Keratinocyte (primary cell): ENCODE measurements around the gene CHID1. TPM values are rescaled to one million over a fixed set of nuclear protein-coding genes. Genes with fewer than 3 reads are reported as not detected.

ENCODE experiments used
- DNase-seq: peaks from one replicate; pipeline ENCODE4 v3.0.0-alpha.2; 2011; ENCODE audit warnings: low read depth, missing footprints, low spot score
- FAIRE-seq: peaks from 2 replicates; lab custom pipeline; 2011; peaks lifted over from hg19 to GRCh38; lab: Jason Lieb, UNC
- H2AFZ ChIP-seq: 2 replicates; pipeline ENCODE4 v1.6.0; 2012; ENCODE audit warnings: low read length, control low read depth, inconsistent platforms; ENCODE audit not compliant: control insufficient read depth
- H3K27ac ChIP-seq: 2 replicates; pipeline ENCODE4 v1.5.1; 2011; ENCODE audit warnings: low read length; ENCODE audit not compliant: control insufficient read depth, insufficient read depth
- H3K27me3 ChIP-seq: 3 replicates; pipeline ENCODE4 v1.6.0; 2011; ENCODE audit warnings: low read length; ENCODE audit not compliant: control insufficient read depth, insufficient read depth; ENCODE audit errors: extremely low read depth
- H3K36me3 ChIP-seq, 2 experiments: 2 replicates in 1 of 2; 3 replicates in 1 of 2; pipeline ENCODE4 v1.5.1; 2011; ENCODE audit warnings: low read length in 2 of 2, mild to moderate bottlenecking in 1 of 2; ENCODE audit not compliant: control insufficient read depth in 2 of 2, insufficient read depth in 2 of 2; ENCODE audit errors: extremely low read depth in 1 of 2
- H3K4me1 ChIP-seq: 3 replicates; pipeline ENCODE4 v1.5.1; 2011; ENCODE audit warnings: low read length; ENCODE audit not compliant: control insufficient read depth, insufficient read depth; ENCODE audit errors: extremely low read depth
- H3K4me2 ChIP-seq: 3 replicates; pipeline ENCODE4 v1.6.0; 2011; ENCODE audit warnings: low read depth, low read length; ENCODE audit not compliant: control insufficient read depth, insufficient read depth; ENCODE audit errors: extremely low read depth
- H3K4me3 ChIP-seq, 3 experiments: fragments of 200-600 bp in 1 of 3; sonication (generic) in 1 of 3; 2 replicates in 2 of 3; 3 replicates in 1 of 3; pipeline ENCODE4 v1.5.1; 2011 to 2016; ENCODE audit warnings: low read length in 3 of 3, mild to moderate bottlenecking in 3 of 3, control low read depth in 2 of 3, inconsistent platforms in 1 of 3, low read depth in 1 of 3, mixed read lengths in 1 of 3, mixed run types in 1 of 3, moderate library complexity in 1 of 3; ENCODE audit not compliant: control insufficient read depth in 2 of 3, insufficient read depth in 2 of 3; ENCODE audit errors: extremely low read depth in 1 of 3
- H3K79me2 ChIP-seq: 2 replicates; pipeline ENCODE4 v1.6.0; 2012; ENCODE audit warnings: low read length; ENCODE audit not compliant: control insufficient read depth, insufficient read depth
- H3K9ac ChIP-seq: 3 replicates; pipeline ENCODE4 v1.6.0; 2011; ENCODE audit warnings: low read length; ENCODE audit not compliant: control insufficient read depth, insufficient read depth; ENCODE audit errors: extremely low read depth
- H3K9me1 ChIP-seq: 3 replicates; pipeline ENCODE4 v1.6.0; 2011; ENCODE audit warnings: low read length; ENCODE audit not compliant: control insufficient read depth, insufficient read depth; ENCODE audit errors: extremely low read depth
- H3K9me3 ChIP-seq: 2 replicates; pipeline ENCODE4 v1.5.1; 2012; ENCODE audit warnings: low read depth, low read length; ENCODE audit not compliant: control insufficient read depth
- H4K20me1 ChIP-seq: 3 replicates; pipeline ENCODE4 v1.6.0; 2011; ENCODE audit warnings: low read length; ENCODE audit not compliant: control insufficient read depth, insufficient read depth; ENCODE audit errors: extremely low read depth
- EZH2 ChIP-seq: IDR thresholded peaks from one replicate; pipeline ENCODE4 v1.6.1; 2012; ENCODE audit warnings: inconsistent platforms, mild to moderate bottlenecking, low read length, moderate library complexity
- dilution Hi-C: fragments of 300-500 bp; cut with MboI; formaldehyde crosslinking; loops from one replicate; pipeline ENCODE4 v1.7.0; 2020; ENCODE audit warnings: low sequenced_read_pairs; ENCODE audit not compliant: extremely low pct_ligation_motif_present
- polyA plus RNA-seq, 5 experiments: library from polyadenylated mRNA; depleted of rRNA in 3 of 5; stranded (reverse) in 3 of 5; stranded (forward) in 1 of 5; unstranded in 1 of 5; fragments of >200 nt; gene quantifications; 1 replicate in 1 of 5; 2 replicates in 3 of 5; 3 replicates in 1 of 5; pipeline versions ENCODE4 v1.2.1 to v1.2.3, GENCODE V29; 2011 to 2012; ENCODE audit warnings: missing spikeins in 2 of 5, low read depth in 1 of 5, low replicate concordance in 1 of 5
- TF ChIP-seq, protein P1 (sequence below), 3 experiments: IDR thresholded peaks in 1 of 3; conservative IDR thresholded peaks in 1 of 3; optimal IDR thresholded peaks in 1 of 3; 2 replicates in 2 of 3; 3 replicates in 1 of 3; pipeline versions ENCODE3 to v1.5.1; 2011; ENCODE audit warnings: low read length in 3 of 3, mild to moderate bottlenecking in 3 of 3, moderate library complexity in 2 of 3, control low read depth in 1 of 3, inconsistent platforms in 1 of 3; ENCODE audit not compliant: insufficient read depth in 2 of 3; ENCODE audit errors: extremely low read depth in 1 of 3

CHID1 gene
- polyA plus RNA-seq, 1 donor (not counting 4 experiments of a cell fraction or from before 2014, with no cell fraction given), result 23.0 TPM

DNA sequence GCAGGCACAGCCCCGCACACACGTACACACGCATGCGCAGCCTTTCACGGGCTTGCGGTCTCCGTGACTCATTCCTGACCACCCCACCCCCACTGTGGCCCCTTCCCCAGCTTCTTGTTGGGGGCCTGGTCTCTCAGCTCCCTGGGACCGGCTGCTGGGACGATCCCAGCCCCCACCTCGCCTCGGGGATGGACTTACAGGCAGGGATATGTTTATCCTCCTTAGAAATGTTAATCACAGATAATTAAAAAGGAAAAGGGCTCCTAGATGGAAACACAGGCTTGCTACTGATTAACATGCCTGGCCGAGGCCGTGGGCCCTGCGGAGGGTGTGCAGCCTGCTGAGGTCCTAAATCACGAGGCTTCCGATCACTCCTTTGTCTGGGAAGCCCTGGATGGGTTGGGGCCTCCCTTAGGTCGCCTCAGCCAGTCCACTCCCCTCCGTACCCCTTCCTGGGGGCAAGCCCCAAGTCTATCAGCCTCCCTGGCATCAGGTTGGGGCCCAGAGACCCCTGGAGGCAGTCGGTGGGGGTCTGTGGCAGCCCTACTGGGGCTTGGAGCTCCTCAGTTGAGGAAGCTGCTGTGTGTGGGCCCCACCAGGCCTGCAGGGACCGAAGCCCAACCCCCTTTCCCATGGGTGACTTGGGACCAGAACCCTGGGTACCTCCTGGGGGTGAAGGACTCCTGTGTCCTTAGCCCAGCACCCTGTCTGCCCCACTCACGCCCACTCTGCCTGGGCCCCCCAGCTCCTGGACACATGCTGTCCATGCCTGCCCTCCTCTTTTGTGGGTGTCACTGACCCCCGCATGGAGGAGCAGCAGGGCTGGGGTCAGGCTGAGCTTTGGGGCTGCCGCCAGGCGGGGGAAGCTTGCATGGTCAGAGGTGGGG lies 47.3 kb downstream of the CHID1 start:
- dilution Hi-C loops, result no loop called here
- Histone ChIP-seq H3K4me2 (no peak overlapping the region), H3K9ac (no peak overlapping the region), H3K27me3 (no peaks in the 10 kb centered on the region), H3K4me1 (peaks cover 4% of the 10 kb centered on the region), H3K36me3 (peaks cover 0 to 15% of the 10 kb centered on the region in 2 experiments), H3K9me1 (no peaks in the 10 kb centered on the region), H2AFZ (no peak overlapping the region), H3K4me3 (no peak overlapping the region), H3K9me3 (no peaks in the 10 kb centered on the region), H3K79me2 (no peaks in the 10 kb centered on the region), H3K27ac (no peak overlapping the region), H4K20me1 (peaks cover 9% of the 10 kb centered on the region)
- TF ChIP-seq, protein P1, sequence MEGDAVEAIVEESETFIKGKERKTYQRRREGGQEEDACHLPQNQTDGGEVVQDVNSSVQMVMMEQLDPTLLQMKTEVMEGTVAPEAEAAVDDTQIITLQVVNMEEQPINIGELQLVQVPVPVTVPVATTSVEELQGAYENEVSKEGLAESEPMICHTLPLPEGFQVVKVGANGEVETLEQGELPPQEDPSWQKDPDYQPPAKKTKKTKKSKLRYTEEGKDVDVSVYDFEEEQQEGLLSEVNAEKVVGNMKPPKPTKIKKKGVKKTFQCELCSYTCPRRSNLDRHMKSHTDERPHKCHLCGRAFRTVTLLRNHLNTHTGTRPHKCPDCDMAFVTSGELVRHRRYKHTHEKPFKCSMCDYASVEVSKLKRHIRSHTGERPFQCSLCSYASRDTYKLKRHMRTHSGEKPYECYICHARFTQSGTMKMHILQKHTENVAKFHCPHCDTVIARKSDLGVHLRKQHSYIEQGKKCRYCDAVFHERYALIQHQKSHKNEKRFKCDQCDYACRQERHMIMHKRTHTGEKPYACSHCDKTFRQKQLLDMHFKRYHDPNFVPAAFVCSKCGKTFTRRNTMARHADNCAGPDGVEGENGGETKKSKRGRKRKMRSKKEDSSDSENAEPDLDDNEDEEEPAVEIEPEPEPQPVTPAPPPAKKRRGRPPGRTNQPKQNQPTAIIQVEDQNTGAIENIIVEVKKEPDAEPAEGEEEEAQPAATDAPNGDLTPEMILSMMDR (optimal IDR thresholded peaks at IDR 0.05 in 1 of 3, IDR thresholded peaks at IDR 0.05 in 1 of 3, conservative IDR thresholded peaks at IDR 0.05 in 1 of 3; ENCODE audit: extremely low read depth in 1 of 3, insufficient read depth in 2 of 3, low read length in 3 of 3), result no peak
- no peak for TF ChIP-seq EZH2
- no peak for FAIRE-seq
- no peak for DNase-seq

DNA sequence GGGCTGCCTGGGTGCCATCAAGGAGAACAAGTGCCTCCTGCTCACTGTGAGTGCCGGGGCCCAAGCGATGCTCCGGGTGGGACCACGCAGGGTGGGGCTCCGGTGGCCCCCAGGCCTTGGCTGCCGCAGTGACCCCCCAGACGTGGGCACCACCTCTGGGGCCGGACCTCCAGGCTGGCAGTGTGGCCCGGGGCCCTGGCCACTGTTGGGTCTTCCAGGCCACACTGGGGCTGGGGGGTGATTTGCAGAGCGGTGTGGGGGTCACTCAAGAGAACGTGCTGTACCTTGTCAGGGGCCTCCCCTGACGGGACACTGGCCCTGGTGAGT lies 48.0 kb downstream of the CHID1 start:
- DNase-seq (no peak), FAIRE-seq (no peak)
- Histone ChIP-seq H2AFZ (no peak overlapping the region), H3K36me3 (peaks cover 0 to 15% of the 10 kb centered on the region in 2 experiments), H3K4me2 (no peak overlapping the region), H3K9me3 (no peaks in the 10 kb centered on the region), H3K4me3 (no peak overlapping the region), H3K27ac (no peak overlapping the region), H3K79me2 (no peaks in the 10 kb centered on the region), H4K20me1 (peaks cover 9% of the 10 kb centered on the region), H3K9ac (no peak overlapping the region), H3K4me1 (peaks cover 4% of the 10 kb centered on the region), H3K9me1 (no peaks in the 10 kb centered on the region), H3K27me3 (no peaks in the 10 kb centered on the region)
- no peak for TF ChIP-seq EZH2
- TF ChIP-seq, protein P1 (optimal IDR thresholded peaks at IDR 0.05 in 1 of 3, IDR thresholded peaks at IDR 0.05 in 1 of 3, conservative IDR thresholded peaks at IDR 0.05 in 1 of 3; ENCODE audit: extremely low read depth in 1 of 3, insufficient read depth in 2 of 3, low read length in 3 of 3), result no peak
- dilution Hi-C loops, result no loop called here
